ENCODE measurements around the gene LTBP3. TPM values are rescaled to one million over a fixed set of nuclear protein-coding genes. Genes with fewer than 3 reads are reported as not detected.

The LTBP3 gene
- total and polyA plus RNA-seq, 9 of the 15 experiments (the other 6 are each of a cell fraction or from before 2014, with no cell fraction given) = 0.06 to 20.5 (median 4.8) TPM

DNA sequence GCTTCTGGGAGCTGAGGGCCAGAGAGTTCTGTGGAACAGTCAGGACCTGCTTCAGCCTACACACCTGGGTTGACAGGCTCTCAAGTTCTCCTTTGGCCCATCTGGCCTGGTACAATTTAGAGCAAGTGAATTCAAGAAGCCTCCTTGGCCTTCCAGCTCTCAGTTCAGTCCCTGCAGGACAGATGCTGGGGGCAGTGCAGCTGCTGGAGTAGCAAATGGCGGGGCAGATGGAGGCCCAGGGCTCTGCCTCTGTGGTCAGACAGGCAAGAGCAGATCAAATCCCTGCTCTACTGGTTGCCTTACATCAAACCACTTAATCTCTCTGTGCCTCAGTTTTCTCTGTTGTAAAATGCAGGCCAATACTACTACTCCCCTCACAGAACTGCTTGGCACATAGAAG, 46.1 kb upstream of the LTBP3 start:
- Histone ChIP-seq H3K4me2 (ENCODE audit: insufficient read depth, low read length) (no peak overlapping the region), H3K27me3 (ENCODE audit: control insufficient read depth in 2 of 2, insufficient read depth in 2 of 2, low read length in 2 of 2) (no peaks in the 10 kb centered on the region), H3K9ac (ENCODE audit: insufficient read depth in 1 of 2, low read depth in 2 of 2, low read length in 2 of 2) (0 out of 4 replicates have a peak overlapping the region, but pooled peaks of 1 of the 2 experiments have one; percentile 21), H4K20me1 (replicated peaks; ENCODE audit: control insufficient read depth, insufficient read depth, low read length) (no peaks in the 10 kb centered on the region), H3K4me1 (replicated peaks in 1 of 2; ENCODE audit: control insufficient read depth in 2 of 2, insufficient read depth in 2 of 2, low read length in 2 of 2) (peaks cover 0 to 19% of the 10 kb centered on the region in 2 experiments; a peak in 2 of 5 replicates), H3K36me3 (ENCODE audit: control insufficient read depth, insufficient read depth, low read length) (peaks cover 50% of the 10 kb centered on the region; the same call in 2 of the 3 replicates), H2AFZ (ENCODE audit: low read depth, low read length) (no peak overlapping the region), H3K27ac (ENCODE audit: extremely low read depth, low read depth, low read length) (no peak overlapping the region), H3K9me1 (ENCODE audit: control insufficient read depth, insufficient read depth, low read length) (peaks cover 3% of the 10 kb centered on the region), H3K4me3 (no peak overlapping the region), H3K79me2 (ENCODE audit: control insufficient read depth, insufficient read depth, low read length) (no peaks in the 10 kb centered on the region), H3K9me3 (replicated peaks; ENCODE audit: control insufficient read depth, insufficient read depth, low read depth, low read length) (no peaks in the 10 kb centered on the region)
- POLR2A ChIA-PET = interaction anchor here (0.8 to 1.8 kb wide), 6 partner anchors 8 to 41 kb away, joined by 3 to 6 read pairs (median 4); no protein-coding TSS in a partner anchor
- intact Hi-C loops (cut with micrococcal nuclease) = no loop called here
- no TSS peak for BruUV-seq (replicated peaks)
- no CpG with 5 or more reads among the region's 1 CpG for WGBS (ENCODE audit: insufficient coverage, low coverage, missing lambda C conversion rate)
- FAIRE-seq = no peak
- CTCF ChIA-PET (ENCODE audit: low intra/inter-chr PET ratio) = no interaction called here
- ATAC-seq = no peak
- in situ Hi-C loops (cut with MboI) = no loop called here
- DNase-seq (ENCODE audit: extremely low read depth in 1 of 4, low spot score in 3 of 4) = no peak
- TF ChIP-seq, protein P1, sequence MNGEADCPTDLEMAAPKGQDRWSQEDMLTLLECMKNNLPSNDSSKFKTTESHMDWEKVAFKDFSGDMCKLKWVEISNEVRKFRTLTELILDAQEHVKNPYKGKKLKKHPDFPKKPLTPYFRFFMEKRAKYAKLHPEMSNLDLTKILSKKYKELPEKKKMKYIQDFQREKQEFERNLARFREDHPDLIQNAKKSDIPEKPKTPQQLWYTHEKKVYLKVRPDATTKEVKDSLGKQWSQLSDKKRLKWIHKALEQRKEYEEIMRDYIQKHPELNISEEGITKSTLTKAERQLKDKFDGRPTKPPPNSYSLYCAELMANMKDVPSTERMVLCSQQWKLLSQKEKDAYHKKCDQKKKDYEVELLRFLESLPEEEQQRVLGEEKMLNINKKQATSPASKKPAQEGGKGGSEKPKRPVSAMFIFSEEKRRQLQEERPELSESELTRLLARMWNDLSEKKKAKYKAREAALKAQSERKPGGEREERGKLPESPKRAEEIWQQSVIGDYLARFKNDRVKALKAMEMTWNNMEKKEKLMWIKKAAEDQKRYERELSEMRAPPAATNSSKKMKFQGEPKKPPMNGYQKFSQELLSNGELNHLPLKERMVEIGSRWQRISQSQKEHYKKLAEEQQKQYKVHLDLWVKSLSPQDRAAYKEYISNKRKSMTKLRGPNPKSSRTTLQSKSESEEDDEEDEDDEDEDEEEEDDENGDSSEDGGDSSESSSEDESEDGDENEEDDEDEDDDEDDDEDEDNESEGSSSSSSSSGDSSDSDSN (IDR thresholded peaks at IDR 0.05; ENCODE audit: borderline replicate concordance in 1 of 2, low read depth in 2 of 2, low read length in 2 of 2) = no peak
- TF ChIP-seq ZNF644 (tag; IDR thresholded peaks at IDR 0.05; ENCODE audit: low read depth) = no peak
- TF ChIP-seq, protein P2, sequence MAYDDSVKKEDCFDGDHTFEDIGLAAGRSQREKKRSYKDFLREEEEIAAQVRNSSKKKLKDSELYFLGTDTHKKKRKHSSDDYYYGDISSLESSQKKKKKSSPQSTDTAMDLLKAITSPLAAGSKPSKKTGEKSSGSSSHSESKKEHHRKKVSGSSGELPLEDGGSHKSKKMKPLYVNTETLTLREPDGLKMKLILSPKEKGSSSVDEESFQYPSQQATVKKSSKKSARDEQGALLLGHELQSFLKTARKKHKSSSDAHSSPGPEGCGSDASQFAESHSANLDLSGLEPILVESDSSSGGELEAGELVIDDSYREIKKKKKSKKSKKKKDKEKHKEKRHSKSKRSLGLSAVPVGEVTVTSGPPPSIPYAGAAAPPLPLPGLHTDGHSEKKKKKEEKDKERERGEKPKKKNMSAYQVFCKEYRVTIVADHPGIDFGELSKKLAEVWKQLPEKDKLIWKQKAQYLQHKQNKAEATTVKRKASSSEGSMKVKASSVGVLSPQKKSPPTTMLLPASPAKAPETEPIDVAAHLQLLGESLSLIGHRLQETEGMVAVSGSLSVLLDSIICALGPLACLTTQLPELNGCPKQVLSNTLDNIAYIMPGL (CRISPR knock-in tag; IDR thresholded peaks at IDR 0.05) = no peak
- TF ChIP-seq, protein P3, sequence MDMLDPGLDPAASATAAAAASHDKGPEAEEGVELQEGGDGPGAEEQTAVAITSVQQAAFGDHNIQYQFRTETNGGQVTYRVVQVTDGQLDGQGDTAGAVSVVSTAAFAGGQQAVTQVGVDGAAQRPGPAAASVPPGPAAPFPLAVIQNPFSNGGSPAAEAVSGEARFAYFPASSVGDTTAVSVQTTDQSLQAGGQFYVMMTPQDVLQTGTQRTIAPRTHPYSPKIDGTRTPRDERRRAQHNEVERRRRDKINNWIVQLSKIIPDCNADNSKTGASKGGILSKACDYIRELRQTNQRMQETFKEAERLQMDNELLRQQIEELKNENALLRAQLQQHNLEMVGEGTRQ (CRISPR knock-in tag; IDR thresholded peaks at IDR 0.05) = no peak
- TF ChIP-seq, protein P4, sequence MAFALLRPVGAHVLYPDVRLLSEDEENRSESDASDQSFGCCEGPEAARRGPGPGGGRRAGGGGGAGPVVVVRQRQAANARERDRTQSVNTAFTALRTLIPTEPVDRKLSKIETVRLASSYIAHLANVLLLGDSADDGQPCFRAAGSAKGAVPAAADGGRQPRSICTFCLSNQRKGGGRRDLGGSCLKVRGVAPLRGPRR (CRISPR knock-in tag; IDR thresholded peaks at IDR 0.05) = no peak
- TF ChIP-seq, protein P5, sequence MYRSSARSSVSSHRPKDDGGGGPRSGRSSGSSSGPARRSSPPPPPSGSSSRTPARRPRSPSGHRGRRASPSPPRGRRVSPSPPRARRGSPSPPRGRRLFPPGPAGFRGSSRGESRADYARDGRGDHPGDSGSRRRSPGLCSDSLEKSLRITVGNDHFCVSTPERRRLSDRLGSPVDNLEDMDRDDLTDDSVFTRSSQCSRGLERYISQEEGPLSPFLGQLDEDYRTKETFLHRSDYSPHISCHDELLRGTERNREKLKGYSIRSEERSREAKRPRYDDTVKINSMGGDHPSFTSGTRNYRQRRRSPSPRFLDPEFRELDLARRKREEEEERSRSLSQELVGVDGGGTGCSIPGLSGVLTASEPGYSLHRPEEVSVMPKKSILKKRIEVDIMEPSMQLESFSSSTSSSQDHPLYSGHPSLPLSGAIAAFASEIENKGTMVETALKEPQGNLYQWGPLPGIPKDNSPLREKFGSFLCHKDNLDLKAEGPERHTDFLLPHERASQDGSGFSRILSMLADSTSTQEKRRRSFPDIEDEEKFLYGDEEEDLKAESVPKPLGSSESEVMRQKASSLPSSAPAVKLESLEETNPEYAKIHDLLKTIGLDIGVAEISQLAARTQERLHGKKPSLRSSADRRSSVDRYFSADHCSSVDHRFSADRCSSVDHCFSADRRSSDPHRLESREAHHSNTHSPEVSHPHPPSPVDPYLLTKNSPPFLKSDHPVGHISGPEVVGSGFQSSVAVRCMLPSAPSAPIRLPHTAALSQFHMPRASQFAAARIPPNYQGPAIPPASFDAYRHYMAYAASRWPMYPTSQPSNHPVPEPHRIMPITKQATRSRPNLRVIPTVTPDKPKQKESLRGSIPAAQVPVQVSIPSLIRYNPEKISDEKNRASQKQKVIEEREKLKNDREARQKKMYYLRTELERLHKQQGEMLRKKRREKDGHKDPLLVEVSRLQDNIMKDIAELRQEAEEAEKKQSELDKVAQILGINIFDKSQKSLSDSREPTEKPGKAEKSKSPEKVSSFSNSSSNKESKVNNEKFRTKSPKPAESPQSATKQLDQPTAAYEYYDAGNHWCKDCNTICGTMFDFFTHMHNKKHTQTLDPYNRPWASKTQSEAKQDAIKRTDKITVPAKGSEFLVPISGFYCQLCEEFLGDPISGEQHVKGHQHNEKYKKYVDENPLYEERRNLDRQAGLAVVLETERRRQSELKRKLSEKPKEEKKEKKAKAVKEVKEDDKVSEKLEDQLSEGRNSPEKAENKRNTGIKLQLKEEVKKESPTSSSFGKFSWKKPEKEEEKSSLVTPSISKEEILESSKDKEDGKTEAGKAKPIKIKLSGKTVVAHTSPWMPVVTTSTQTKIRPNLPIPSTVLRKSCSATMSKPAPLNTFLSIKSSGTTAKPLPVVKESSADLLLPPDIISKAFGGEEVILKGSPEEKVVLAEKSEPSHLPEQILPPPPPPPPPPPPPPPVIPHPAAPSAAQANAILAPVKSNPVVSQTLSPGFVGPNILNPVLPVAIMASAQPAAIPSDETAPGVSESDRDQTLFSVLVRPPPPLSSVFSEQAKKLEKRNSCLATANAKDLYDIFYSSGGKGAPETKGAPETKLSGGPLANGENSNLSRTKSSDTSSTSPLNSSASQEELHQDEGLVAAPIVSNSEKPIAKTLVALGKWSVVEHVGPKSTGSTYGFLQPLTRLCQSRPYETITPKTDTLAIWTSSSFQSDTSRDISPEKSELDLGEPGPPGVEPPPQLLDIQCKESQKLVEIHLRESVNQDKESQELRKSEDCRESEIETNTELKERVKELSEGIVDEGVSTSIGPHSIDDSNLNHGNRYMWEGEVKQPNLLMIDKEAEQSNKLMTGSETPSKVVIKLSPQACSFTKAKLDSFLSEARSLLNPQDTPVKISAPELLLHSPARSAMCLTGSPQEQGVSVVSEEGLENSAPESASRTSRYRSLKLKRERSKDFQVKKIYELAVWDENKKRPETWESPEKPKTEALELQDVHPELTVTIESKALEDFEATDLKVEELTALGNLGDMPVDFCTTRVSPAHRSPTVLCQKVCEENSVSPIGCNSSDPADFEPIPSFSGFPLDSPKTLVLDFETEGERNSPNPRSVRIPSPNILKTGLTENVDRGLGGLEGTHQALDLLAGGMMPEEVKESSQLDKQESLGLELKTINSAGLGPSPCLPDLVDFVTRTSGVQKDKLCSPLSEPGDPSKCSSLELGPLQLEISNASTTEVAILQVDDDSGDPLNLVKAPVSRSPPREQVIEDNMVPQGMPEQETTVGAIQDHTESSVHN (IDR thresholded peaks at IDR 0.05; ENCODE audit: borderline replicate concordance in 1 of 2, low read depth in 1 of 2) = no peak
- no peak for TF ChIP-seq TBL1XR1 (IDR thresholded peaks at IDR 0.05; ENCODE audit: low read length in 2 of 2)
